ENCODE measurements around the gene FAM110A.
"Not testable (repeated sequence)": the region's sequence is repeated elsewhere in the genome, so short reads cannot be mapped to it uniquely, and the experiment has no call there.

The FAM110A gene

DNA sequence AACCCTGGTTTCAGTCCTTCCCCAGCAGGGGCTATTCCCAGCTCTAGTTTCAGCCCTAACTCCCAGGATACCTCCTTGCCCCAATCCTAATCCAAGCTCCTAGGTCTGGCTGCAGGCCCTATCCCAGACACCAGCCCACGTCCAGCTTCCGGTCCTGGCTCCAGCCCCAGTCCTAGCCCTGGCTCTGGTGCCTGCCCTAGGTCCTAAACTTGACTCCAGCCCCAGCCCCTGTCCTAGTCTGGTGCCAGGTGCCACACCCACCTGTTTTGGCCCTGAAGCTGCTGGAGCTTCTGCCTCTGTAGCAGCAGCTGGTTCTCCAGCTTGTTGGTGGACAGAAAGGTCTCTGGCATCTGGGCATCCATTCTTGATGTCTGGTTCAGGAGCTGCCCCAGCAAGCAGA, 54.5 kb downstream of the FAM110A start:
- Mint-ChIP-seq H3K27ac (no peak overlapping the region), H3K9me3 (no peaks in the 10 kb centered on the region), H3K27me3 (peaks cover 15% of the 10 kb centered on the region), H3K36me3 (ENCODE audit: low read depth) (no peaks in the 10 kb centered on the region), H3K4me1 (ENCODE audit: low read depth) (no peaks in the 10 kb centered on the region), H3K4me3 (no peak overlapping the region)

DNA sequence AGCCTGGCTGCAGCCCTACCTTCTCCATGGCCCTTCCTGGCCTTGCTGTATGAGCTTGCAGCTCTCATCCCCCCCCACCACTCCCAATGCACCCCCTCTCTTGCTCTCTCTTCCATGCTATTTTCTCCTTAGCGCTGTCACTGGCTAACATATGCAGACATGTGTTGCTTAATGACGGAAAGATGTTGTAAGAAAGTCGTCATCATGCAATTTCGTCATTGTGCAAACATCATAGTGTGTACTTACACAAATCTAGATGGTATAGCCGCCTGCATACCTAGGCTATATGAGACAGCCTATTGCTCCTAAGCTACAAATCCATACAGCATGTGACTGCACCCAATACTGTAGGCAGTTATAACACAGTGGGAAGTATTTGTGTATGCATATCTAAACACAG, 55.6 kb downstream of the FAM110A start:
- H3K27ac Mint-ChIP-seq: no peak overlapping the region
- no peaks in the 10 kb centered on the region for H3K36me3 Mint-ChIP-seq (ENCODE audit: low read depth)
- no peaks in the 10 kb centered on the region for H3K9me3 Mint-ChIP-seq
- H3K27me3 Mint-ChIP-seq: peaks cover 16% of the 10 kb centered on the region
- H3K4me1 Mint-ChIP-seq (ENCODE audit: low read depth): no peaks in the 10 kb centered on the region
- H3K4me3 Mint-ChIP-seq: no peak overlapping the region

DNA sequence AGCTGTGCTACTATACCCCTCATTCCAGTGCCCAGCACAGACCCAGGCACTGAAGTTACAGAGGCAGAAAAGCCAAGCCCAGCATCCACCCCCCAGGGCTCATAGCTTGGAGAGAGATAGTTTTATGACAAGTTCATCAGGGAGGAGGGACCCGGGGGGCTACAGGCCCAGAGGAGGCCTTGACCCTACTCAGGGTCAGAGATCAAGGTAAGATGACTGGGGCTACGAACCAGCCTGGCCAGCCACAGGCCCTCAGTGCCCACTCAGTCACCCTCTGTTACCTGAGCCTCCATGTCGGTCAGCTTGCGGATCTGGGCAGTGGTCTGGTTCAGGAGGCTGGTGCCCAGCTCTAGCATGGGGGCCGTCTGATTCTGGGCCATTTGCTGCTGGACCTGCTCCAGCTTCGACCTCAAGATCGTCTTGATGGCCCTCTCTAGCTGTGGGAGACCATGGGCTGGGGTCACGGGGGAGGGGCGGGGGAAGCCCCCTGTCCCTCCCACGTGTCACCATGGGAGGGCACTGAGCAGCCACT, 56.5 kb downstream of the FAM110A start:
- Mint-ChIP-seq H3K9me3 (no peaks in the 10 kb centered on the region), H3K27ac (no peak overlapping the region), H3K36me3 (ENCODE audit: low read depth) (no peaks in the 10 kb centered on the region), H3K4me1 (ENCODE audit: low read depth) (no peaks in the 10 kb centered on the region), H3K4me3 (no peak overlapping the region), H3K27me3 (peaks cover 14% of the 10 kb centered on the region)

DNA sequence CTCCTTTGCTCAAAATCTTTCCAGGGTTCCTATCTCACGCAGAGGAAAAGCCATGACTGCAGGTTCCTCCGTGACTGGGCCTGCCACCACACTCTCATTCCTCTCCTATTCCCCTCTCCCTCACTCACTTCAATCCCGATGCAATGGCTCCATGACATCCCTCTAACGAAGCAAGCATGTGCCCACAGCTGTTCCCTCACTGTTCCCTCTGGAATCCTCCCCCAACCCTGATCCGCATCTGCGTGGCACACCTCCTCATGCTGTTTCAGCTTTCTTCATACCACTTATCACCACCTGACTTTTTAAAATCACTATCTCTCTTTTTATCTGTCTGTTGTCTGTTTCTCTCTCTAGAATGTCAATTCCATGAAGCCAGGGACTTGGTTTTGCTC, 57.1 kb downstream of the FAM110A start:
- Mint-ChIP-seq H3K36me3 (ENCODE audit: low read depth) (no peaks in the 10 kb centered on the region), H3K27me3 (peaks cover 8% of the 10 kb centered on the region), H3K4me1 (ENCODE audit: low read depth) (no peaks in the 10 kb centered on the region), H3K9me3 (no peaks in the 10 kb centered on the region), H3K27ac (no peak overlapping the region), H3K4me3 (no peak overlapping the region)

DNA sequence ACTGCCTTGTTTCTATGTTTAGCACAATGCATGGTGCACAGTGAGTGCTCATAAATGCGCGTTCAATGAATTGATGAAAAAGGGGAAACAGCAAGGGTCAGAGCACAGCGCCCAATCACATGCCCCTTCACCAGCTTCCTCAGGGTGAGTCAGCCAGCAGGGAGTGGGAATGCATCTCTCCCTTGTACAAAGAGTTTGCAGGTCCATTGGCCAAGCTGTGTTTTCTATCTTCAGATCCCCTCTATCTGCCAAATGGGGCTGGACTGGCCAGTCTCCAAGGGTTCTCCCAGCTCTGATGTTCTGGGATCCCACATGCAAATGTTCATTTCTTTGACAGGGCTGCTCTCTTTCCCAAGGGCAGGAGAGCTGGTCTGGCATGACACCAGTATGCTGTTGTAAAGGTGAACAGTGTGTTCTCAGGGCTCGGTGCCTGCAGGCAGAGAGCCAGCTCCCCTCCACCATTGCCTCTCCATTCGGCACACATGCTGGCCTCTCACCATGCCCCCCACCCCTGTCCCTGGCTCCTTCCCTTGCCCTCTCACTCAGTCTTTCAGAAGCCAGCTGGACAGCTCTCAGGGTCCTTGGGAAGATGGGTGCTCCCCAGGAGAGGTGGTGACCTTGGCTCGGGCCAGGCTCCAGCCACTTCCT, 57.7 kb downstream of the FAM110A start:
- Mint-ChIP-seq H3K27ac (no peak overlapping the region), H3K9me3 (no peaks in the 10 kb centered on the region), H3K27me3 (peaks cover 3% of the 10 kb centered on the region), H3K36me3 (ENCODE audit: low read depth) (no peaks in the 10 kb centered on the region), H3K4me1 (ENCODE audit: low read depth) (no peaks in the 10 kb centered on the region), H3K4me3 (no peak overlapping the region)

DNA sequence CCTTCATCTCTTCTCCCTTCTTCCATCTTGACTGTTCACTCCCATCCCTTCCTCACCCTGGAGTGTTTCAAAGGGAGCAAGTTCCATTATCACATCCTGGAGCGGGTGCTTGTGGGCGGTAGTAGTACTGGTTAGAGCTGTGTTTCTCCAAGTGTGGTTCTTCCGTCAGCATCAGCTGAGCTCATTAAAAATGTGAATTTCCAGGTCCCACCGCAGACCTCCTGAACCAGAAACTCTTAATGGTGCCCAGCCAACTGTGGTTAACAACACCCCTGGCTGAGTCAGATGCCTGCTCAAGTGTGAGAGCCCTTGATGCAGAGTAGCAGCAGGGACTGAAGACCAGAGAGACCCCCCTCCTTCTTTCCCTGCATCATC, 58.2 kb downstream of the FAM110A start:
- Mint-ChIP-seq H3K27ac (no peak overlapping the region), H3K9me3 (no peaks in the 10 kb centered on the region), H3K27me3 (peaks cover 3% of the 10 kb centered on the region), H3K4me1 (ENCODE audit: low read depth) (no peaks in the 10 kb centered on the region), H3K36me3 (ENCODE audit: low read depth) (no peaks in the 10 kb centered on the region), H3K4me3 (no peak overlapping the region)

DNA sequence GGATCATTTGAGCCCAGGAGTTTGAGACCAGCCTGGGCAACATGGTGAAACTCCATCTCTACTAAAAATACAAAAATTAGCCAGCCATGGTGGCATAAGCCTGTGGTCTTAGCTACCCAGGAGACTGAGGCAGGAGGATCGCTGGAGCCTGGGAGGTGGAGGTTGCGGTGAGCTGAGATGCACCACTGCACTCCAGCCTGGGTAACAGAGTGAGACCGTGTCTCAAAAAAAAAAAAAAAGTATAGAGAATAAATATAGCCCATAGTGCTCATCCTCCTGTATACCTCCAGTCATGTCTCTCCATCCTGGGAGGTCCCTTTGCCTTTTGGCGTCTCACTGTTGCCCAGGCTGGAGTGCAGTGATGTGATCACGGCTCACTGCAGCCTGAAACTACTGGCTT, 58.9 kb downstream of the FAM110A start:
- not testable (repeated sequence) for H3K27ac Mint-ChIP-seq; H3K4me1 Mint-ChIP-seq (ENCODE audit: low read depth); H3K4me3 Mint-ChIP-seq; H3K27me3 Mint-ChIP-seq; H3K36me3 Mint-ChIP-seq (ENCODE audit: low read depth); H3K9me3 Mint-ChIP-seq
